CD4-positive, alpha-beta T cell treated with Interleukin-15 for 4 hours (primary cell): ENCODE data around the gene NRG3.
"Not testable (repeated sequence)": the region's sequence is repeated elsewhere in the genome, so short reads cannot be mapped to it uniquely, and the experiment has no call there.

Source experiments
- DNase-seq: peaks from one replicate; pipeline ENCODE4 v3.0.0-alpha.2; 2020; ENCODE audit warnings: low spot score

The NRG3 gene

DNA sequence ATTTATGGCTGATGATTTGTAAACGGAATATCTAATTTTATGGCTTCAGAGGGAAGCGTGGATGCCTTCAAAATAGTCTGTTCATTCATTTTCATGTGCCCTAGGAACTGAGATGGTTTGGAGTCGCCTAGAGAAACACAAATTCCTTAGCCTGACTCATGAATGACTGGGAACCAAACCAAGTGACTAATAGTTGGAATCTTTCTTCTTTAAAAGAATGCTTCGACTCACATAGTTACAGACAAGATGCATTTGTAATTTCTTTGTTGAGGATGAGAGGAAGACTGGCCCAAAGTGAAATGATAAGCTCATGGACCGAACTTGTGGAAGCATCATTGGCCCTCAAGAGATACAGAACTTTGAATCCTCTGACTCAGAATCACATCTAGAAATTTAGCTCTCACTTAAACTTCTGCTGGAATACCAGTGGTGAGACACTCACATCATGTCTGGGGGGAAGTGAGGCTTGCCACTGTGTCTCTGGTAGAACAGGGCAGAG, 1107.2 kb downstream of the NRG3 start:
- DNase-seq, result no peak

DNA sequence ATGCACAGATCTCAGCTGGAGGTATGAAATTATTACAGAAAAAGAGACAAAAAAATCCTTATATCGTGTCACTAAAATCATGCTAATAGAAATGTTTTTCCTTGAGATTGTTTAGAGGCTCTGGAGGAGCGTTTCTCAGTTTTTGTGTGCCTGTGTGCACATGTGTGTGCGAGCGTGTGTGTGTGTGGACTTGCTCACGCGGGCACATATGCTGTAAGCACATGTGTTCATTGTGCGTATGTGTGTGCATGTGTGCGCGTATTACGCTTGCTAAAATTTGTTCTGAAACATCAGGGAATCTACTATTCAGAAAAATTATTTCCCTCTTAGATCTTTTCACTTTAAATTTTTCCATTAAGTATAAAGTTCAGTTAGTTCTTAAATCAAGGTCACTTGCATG, 1111.2 kb downstream of the NRG3 start:
- DNase-seq, result no peak

- DNase-seq, result not testable (repeated sequence)
Measured at GRCh38 chr10:83006479-83006878, 1131.5 kb downstream of the NRG3 start.

DNA sequence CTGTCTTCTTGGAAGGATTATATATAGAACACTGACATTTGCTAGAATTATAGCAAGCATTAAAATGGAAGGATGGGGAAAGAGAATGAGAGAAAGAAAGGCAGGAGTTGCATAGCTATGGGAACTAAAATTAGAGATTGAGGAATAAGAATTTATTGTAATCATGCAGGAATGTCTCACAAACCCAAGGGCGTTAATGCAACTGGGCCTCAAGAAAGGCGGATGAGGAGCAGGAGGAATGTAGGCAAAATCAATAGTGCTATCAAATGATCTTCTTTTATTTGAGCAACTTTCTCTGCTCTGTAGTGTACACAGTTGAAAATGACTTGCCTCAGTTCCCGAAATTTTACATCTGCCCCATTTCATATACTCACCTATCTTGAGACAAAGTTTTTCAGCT, 1132.5 kb downstream of the NRG3 start:
- DNase-seq, result no peak

DNA sequence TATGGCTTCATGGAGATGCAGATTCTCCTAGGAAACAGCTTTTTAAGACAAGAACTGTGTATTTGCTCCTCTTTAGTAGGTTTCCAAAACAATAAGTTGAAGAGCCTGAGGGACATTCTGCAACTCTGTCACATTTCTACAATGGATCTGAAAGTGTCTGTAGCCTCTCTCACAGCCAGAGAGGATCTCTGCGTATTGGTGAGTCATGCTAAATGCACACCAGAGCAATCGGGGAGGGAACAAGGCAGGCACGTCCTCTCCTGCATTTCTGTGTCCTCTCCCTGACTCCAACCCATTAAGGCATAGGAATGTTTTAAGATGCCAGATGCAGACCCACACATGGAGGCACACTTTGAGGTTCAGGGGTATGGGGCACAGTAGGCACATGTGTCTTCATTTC, 1137.9 kb downstream of the NRG3 start:
- DNase-seq, result no peak

GRCh38 chr10:83017076-83017867, 1142.3 kb downstream of the NRG3 start:
- DNase-seq, result no peak

DNA sequence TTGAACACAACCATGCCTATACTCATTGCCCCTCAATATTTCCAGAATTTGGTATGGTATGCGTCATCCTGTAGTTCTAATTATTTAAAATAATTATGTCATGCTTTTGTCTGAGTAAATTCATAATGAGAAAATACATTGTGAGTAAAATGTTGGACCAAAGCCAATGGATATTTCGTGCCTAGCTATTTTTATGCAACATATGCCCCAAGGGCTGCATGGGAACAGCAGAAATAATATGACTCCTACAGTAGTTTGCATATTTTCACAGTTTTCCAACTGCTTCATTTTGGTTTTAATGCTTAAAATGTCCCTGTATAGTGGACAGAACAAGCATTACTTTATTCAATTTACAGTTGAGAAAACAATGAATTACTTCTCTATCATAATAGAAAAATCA, 1148.7 kb downstream of the NRG3 start:
- no peak for DNase-seq
